ENCODE results near the gene B3GALT6.

B3GALT6 gene

DNA sequence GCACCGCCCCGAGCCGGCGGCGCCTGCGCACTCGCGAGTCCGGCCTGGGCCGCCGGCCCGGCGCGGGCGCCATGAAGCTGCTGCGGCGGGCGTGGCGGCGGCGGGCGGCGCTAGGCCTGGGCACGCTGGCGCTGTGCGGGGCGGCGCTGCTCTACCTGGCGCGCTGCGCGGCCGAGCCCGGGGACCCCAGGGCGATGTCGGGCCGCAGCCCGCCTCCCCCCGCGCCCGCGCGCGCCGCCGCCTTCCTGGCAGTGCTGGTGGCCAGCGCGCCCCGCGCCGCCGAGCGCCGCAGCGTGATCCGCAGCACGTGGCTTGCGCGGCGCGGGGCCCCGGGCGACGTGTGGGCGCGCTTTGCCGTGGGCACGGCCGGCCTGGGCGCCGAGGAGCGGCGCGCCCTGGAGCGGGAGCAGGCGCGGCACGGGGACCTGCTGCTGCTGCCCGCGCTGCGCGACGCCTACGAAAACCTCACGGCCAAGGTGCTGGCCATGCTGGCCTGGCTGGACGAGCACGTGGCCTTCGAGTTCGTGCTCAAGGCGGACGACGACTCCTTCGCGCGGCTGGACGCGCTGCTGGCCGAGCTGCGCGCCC, at the start of gene B3GALT6:
TSS of gene B3GALT6 (plus strand) at position 30 of the 588 bp plus-strand sequence. CDS start at position 72, 42 bp downstream.
- peak within 1 kb of the TSS; percentile 93 for H3K4me3 ChIP-seq (ENCODE audit: control insufficient read depth, low read depth, low read length)
- no peak for TF ChIP-seq CTCF (conservative IDR thresholded peaks at IDR 0.05; ENCODE audit: control insufficient read depth, insufficient read depth, low read depth, low read length)
- no peak for DNase-seq (ENCODE audit: low read depth)

- no peak overlapping the region for H3K4me3 ChIP-seq (ENCODE audit: control insufficient read depth, low read depth, low read length)
Measured at GRCh38 chr1:1182491-1183220, 49.4 kb upstream of the B3GALT6 start.

GRCh38 chr1:1183221-1183747, 48.8 kb upstream of the B3GALT6 start:
- no peak for DNase-seq (ENCODE audit: low read depth)
- no peak for TF ChIP-seq CTCF (conservative IDR thresholded peaks at IDR 0.05; ENCODE audit: control insufficient read depth, insufficient read depth, low read depth, low read length)
- no peak overlapping the region for H3K4me3 ChIP-seq (ENCODE audit: control insufficient read depth, low read depth, low read length)

More at GRCh38 chr1:1182491-1183220, 49.4 kb upstream of the B3GALT6 start:
- no peak for TF ChIP-seq CTCF (conservative IDR thresholded peaks at IDR 0.05; ENCODE audit: control insufficient read depth, insufficient read depth, low read depth, low read length)
- DNase-seq (ENCODE audit: low read depth), result no peak

DNA sequence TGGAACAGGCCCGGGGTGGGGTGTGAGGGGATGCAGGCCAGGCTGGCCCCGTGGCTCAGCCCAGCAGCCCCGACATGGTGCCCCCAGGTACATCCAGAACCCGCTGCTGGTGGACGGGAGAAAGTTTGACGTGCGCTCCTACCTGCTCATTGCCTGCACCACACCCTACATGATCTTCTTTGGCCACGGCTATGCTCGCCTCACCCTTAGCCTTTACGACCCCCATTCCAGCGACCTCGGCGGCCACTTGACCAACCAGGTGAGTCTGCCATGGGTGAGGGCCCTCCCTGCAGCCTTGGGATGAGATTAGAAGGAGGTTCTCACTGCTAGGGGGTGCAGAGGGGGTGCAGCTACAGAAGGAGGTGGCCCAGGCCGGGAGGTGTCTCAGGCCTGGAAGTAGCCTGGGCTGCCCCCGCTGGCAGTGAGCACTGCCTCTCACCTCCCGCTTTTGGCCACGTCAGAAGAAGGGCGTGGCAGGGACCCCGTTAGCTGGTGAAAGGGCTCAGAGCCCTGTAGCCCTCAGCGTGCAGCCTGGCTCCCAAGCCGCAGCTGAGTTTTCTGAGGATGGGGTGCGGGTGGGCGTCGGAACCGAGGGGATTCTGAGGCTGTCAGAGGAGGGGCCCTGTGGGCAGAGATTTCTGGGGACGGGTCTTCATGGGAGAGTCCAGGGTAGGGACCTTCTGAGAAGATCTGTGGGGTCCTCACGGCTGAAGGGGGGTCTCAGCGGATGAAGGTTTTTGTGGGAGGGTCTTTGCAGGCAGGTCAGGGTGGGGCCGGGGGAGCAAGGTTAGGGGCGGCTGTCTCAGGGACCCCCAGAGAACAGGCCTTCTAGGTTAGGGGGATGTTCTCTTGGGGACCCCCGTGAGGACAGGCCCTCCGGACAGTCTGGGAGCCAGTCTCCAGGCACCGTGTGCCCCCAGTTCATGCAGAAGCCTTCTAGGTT, 47.9 kb upstream of the B3GALT6 start:
- TF ChIP-seq CTCF (conservative IDR thresholded peaks at IDR 0.05; ENCODE audit: control insufficient read depth, insufficient read depth, low read depth, low read length), result no peak
- DNase-seq (ENCODE audit: low read depth), result no peak
- no peak overlapping the region for H3K4me3 ChIP-seq (ENCODE audit: control insufficient read depth, low read depth, low read length)

DNA sequence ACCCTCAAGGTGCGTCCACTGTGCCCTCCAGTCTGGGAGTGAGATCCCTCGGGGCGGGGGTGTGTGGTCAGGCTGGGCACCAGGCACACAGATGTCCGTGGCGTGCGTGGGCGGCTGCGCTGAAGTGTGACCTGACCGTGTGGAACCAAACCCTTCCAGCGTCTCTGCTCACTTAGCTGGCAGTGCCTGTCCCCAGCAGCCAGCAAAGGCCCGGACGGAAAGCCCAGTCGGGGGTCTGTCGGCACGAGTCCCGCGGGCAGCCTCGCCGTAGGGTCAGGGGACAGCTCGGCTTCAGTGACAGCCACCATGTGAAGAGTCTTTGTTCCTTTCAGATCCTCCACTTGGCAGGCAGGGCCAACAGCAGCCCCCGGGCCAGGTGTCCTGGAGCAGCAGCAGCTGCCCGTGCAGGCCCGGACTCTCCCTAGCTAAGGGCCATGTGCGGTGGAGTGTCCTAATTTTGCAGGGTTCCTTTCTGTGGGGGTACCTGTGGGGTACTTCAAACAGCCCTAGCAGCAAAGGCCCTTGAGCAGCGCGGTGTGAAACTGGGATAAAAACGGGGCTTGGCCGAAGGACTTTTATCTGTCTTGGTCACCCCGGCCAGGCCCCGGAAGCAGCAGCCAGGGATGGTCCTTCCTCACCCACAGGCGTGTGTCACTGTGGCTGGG, 46.8 kb upstream of the B3GALT6 start:
- TF ChIP-seq CTCF (conservative IDR thresholded peaks at IDR 0.05; ENCODE audit: control insufficient read depth, insufficient read depth, low read depth, low read length), result no peak
- no peak for DNase-seq (ENCODE audit: low read depth)
- no peak overlapping the region for H3K4me3 ChIP-seq (ENCODE audit: control insufficient read depth, low read depth, low read length)

DNA sequence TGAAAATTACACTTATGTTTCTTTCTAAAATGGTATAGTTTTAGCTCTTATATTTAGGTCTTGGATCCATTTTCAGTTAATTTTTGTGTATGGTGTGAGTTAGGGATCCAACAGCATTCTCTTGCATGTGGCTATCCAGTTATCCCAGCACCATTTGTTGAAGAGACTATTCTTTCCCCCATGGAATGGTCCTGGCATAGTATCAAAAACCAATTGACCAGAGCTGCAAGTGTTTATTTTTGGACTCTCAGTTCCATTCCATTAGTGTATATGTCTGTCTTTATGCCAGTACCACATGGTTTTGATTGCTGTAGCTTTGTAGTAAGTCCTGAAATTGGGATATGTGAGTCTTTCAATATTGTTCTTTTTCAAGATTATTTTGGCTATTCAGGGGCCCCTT, 44.1 kb upstream of the B3GALT6 start:
- peak; percentile 53 for DNase-seq (ENCODE audit: low read depth)
- no peak for TF ChIP-seq CTCF (conservative IDR thresholded peaks at IDR 0.05; ENCODE audit: control insufficient read depth, insufficient read depth, low read depth, low read length)

More for the DNA sequence above, 44.1 kb upstream of the B3GALT6 start:
- H3K4me3 ChIP-seq (ENCODE audit: control insufficient read depth, low read depth, low read length), result no peak overlapping the region

Data from fibroblast of mammary gland (primary cell).